GM12892 (cell line): ENCODE measurements around the gene DPYD.

Experiments
- POLR2A ChIP-seq: IDR thresholded peaks from 2 replicates; pipeline ENCODE4 v1.6.1; 2011; ENCODE audit warnings: low read depth, low read length, control low read depth
- TAF1 ChIP-seq: IDR thresholded peaks from 2 replicates; pipeline ENCODE4 v1.6.1; 2011; ENCODE audit warnings: low read depth, mild to moderate bottlenecking, control low read depth, low read length, borderline replicate concordance

GRCh38 chr1:97630281-97630680, 290.6 kb downstream of the DPYD start:
- TF ChIP-seq POLR2A = no peak
- no peak for TF ChIP-seq TAF1
